HG03378 (cell line): Measurements from ENCODE around the gene PERM1.
"Not testable (repeated sequence)": the region's sequence is repeated elsewhere in the genome, so short reads cannot be mapped to it uniquely, and the experiment has no call there.

Source experiments
- ATAC-seq: cut with Tn5 transposase; IDR thresholded peaks from one replicate; pipeline ENCODE4 v1.9.1; 2021; ENCODE audit warnings: mild to moderate bottlenecking, moderate library complexity; ENCODE audit not compliant: unreplicated experiment

Gene PERM1

GRCh38 chr1:979744-980072 is 2.2 kb downstream of the PERM1 start:
- no peak for ATAC-seq

GRCh38 chr1:978835-979743 is 2.8 kb downstream of the PERM1 start:
- ATAC-seq, result no peak

- ATAC-seq, result no peak
Observed at GRCh38 chr1:978069-978834, 3.6 kb downstream of the PERM1 start.

GRCh38 chr1:976791-977190 is 5.1 kb downstream of the PERM1 start:
- ATAC-seq, result not testable (repeated sequence)

GRCh38 chr1:975896-976683 is 5.8 kb downstream of the PERM1 start:
- ATAC-seq, result no peak

- no peak for ATAC-seq
Observed at GRCh38 chr1:975365-975764, 6.5 kb downstream of the PERM1 start.

GRCh38 chr1:974687-975328 is 7.1 kb downstream of the PERM1 start:
- ATAC-seq, result no peak

- ATAC-seq, result no peak
Observed at GRCh38 chr1:974293-974640, 7.6 kb downstream of the PERM1 start.

GRCh38 chr1:973459-974292 is 8.2 kb downstream of the PERM1 start:
- no peak for ATAC-seq

- no peak for ATAC-seq
Observed at GRCh38 chr1:972726-973458, 9.0 kb downstream of the PERM1 start.

- no peak for ATAC-seq
Observed at GRCh38 chr1:971751-972506, 10.0 kb downstream of the PERM1 start.

GRCh38 chr1:970973-971730 is 10.7 kb downstream of the PERM1 start:
- no peak for ATAC-seq

- no peak for ATAC-seq
Observed at GRCh38 chr1:970242-970972, 11.5 kb downstream of the PERM1 start.

- no peak for ATAC-seq
Observed at GRCh38 chr1:969260-969855, 12.5 kb downstream of the PERM1 start.

GRCh38 chr1:967466-968343 is 14.2 kb downstream of the PERM1 start:
- ATAC-seq, result no peak

GRCh38 chr1:966704-967300 is 15.1 kb downstream of the PERM1 start:
- ATAC-seq, result no peak
